PC-9 (cell line): Measurements from ENCODE around the gene BCL2L13. TPM values are rescaled to one million over a fixed set of nuclear protein-coding genes. Genes with fewer than 3 reads are reported as not detected.

Experiments
- BruUV-seq: library from RNA; stranded (reverse); fragments of 400-500 nt; replicated peaks from 2 replicates; lab custom pipeline; 2021; lab: Mats Ljungman, UMichigan
- CTCF ChIA-PET: fragments of 300-600 bp; sonication (Branson Sonifier 250); formaldehyde crosslinking; loops from one replicate; lab custom pipeline; 2022; ENCODE audit warnings: antibody characterized with exemption; lab: Charles Lee
- POLR2A ChIA-PET: fragments of 300-600 bp; sonication (Branson Sonifier 250); formaldehyde crosslinking; loops from one replicate; lab custom pipeline; 2022; ENCODE audit warnings: antibody characterized with exemption; ENCODE audit not compliant: unreplicated experiment; lab: Charles Lee
- DNase-seq, 2 experiments: peaks; one replicate each; pipeline versions ENCODE4 v3.0.0 to v3.0.0-alpha.2; 2015 to 2022; ENCODE audit warnings: mixed read lengths in 1 of 2
- H2AFZ ChIP-seq: fragments of 200-600 bp; sonication (generic); 2 replicates; pipeline ENCODE4 v1.8.1; 2017; ENCODE audit warnings: antibody characterized with exemption
- H3F3A ChIP-seq: fragments of 200-600 bp; sonication (generic); 2 replicates; pipeline ENCODE4 v1.8.1; 2017; ENCODE audit warnings: antibody characterized with exemption, mild to moderate bottlenecking, low read depth; ENCODE audit not compliant: insufficient read depth
- H3K27ac ChIP-seq: fragments of 200-600 bp; sonication (generic); 2 replicates; pipeline ENCODE4 v1.6.1; 2016; ENCODE audit warnings: mixed run types
- H3K27me3 ChIP-seq: fragments of 200-600 bp; sonication (generic); 2 replicates; pipeline ENCODE4 v1.6.1; 2016; ENCODE audit warnings: low read depth, mixed run types; ENCODE audit not compliant: insufficient read depth
- H3K36me3 ChIP-seq: fragments of 200-600 bp; sonication (generic); 2 replicates; pipeline ENCODE4 v1.6.1; 2016; ENCODE audit warnings: low read depth, mixed run types
- H3K4me1 ChIP-seq: fragments of 200-600 bp; sonication (generic); replicated peaks from 2 replicates; pipeline ENCODE4 v1.6.1; 2016; ENCODE audit warnings: mixed run types; ENCODE audit not compliant: insufficient read depth
- H3K4me2 ChIP-seq: fragments of 200-600 bp; sonication (generic); 2 replicates; pipeline ENCODE4 v1.6.1; 2017; ENCODE audit warnings: mixed run types
- H3K4me3 ChIP-seq: fragments of 200-600 bp; sonication (generic); 2 replicates; pipeline ENCODE4 v1.6.1; 2016; ENCODE audit warnings: mixed run types
- H3K79me2 ChIP-seq: fragments of 200-600 bp; sonication (generic); 2 replicates; pipeline ENCODE4 v1.6.1; 2017; ENCODE audit warnings: low read depth, mixed run types
- H3K9me2 ChIP-seq: fragments of 200-600 bp; sonication (generic); 2 replicates; pipeline ENCODE4 v1.8.1; 2017; ENCODE audit warnings: mild to moderate bottlenecking; ENCODE audit not compliant: insufficient read depth
- H3K9me3 ChIP-seq: fragments of 200-600 bp; sonication (generic); 2 replicates; pipeline ENCODE4 v1.8.1; 2016; ENCODE audit warnings: low read depth; ENCODE audit not compliant: insufficient read depth
- H4K20me1 ChIP-seq: fragments of 200-600 bp; sonication (generic); 2 replicates; pipeline ENCODE4 v1.8.1; 2017; ENCODE audit not compliant: insufficient read depth
- EZH2 ChIP-seq: fragments of 200-600 bp; sonication (generic); IDR thresholded peaks from 2 replicates; pipeline ENCODE4 v1.8.0; 2017; ENCODE audit warnings: antibody characterized with exemption, low read depth
- intact Hi-C: fragments of 100-400 bp; cut with micrococcal nuclease; formaldehyde crosslinking; loops from one replicate; pipeline ENCODE4 v1.10.0; 2022; ENCODE audit not compliant: unreplicated experiment
- total RNA-seq: library from RNA; stranded (reverse); gene quantifications from 2 replicates; pipeline ENCODE4 v1.2.3, GENCODE V29; 2021
- TF ChIP-seq, protein P1 (sequence below): fragments of 200-600 bp; sonication (generic); conservative IDR thresholded peaks from 2 replicates; pipeline ENCODE4 v1.6.1; 2017; ENCODE audit warnings: mixed run types, antibody characterized with exemption, mild to moderate bottlenecking, moderate library complexity

The BCL2L13 gene
- total RNA-seq, 1 experiment from 2014 or later, result 43.1 TPM

DNA sequence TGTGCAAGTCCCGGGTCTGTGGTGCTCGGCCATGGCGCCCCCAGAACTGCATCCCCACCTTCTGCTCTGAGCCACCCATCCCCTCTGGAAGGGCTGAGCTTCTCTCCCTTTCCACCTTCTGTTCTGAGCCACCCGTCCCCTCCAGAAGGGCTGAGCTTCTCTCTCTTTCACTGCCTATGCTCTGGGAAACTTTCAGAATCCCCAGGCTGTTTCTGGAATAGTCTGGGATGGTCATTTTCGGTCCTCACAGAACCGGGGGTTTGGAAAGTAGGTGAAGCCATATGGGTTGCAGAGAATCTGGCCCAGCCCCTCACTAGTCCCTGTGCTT is 139.1 kb downstream of the BCL2L13 start:
- H3K4me3 ChIP-seq, result no peak overlapping the region
- H2AFZ ChIP-seq, result no peak overlapping the region
- H3K36me3 ChIP-seq, result no peaks in the 10 kb centered on the region
- no peaks in the 10 kb centered on the region for H3F3A ChIP-seq
- DNase-seq, result no peak
- ChIA-PET CTCF (interaction anchor here (0.6 kb wide), 1 partner anchor 174 kb away, joined by 5 read pairs; no protein-coding TSS in a partner anchor), POLR2A (no interaction called here)
- no TSS peak for BruUV-seq
- intact Hi-C loops, result no loop called here
- H3K4me1 ChIP-seq, result peaks cover 20% of the 10 kb centered on the region
- no peaks in the 10 kb centered on the region for H3K9me3 ChIP-seq
- no peak for TF ChIP-seq EZH2
- TF ChIP-seq, protein P1, sequence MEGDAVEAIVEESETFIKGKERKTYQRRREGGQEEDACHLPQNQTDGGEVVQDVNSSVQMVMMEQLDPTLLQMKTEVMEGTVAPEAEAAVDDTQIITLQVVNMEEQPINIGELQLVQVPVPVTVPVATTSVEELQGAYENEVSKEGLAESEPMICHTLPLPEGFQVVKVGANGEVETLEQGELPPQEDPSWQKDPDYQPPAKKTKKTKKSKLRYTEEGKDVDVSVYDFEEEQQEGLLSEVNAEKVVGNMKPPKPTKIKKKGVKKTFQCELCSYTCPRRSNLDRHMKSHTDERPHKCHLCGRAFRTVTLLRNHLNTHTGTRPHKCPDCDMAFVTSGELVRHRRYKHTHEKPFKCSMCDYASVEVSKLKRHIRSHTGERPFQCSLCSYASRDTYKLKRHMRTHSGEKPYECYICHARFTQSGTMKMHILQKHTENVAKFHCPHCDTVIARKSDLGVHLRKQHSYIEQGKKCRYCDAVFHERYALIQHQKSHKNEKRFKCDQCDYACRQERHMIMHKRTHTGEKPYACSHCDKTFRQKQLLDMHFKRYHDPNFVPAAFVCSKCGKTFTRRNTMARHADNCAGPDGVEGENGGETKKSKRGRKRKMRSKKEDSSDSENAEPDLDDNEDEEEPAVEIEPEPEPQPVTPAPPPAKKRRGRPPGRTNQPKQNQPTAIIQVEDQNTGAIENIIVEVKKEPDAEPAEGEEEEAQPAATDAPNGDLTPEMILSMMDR, result no peak
- no peak overlapping the region for H3K27ac ChIP-seq
- H4K20me1 ChIP-seq, result peaks cover 4% of the 10 kb centered on the region
- H3K79me2 ChIP-seq, result peaks cover 10% of the 10 kb centered on the region
- no peaks in the 10 kb centered on the region for H3K9me2 ChIP-seq
- H3K4me2 ChIP-seq, result no peak overlapping the region
- no peaks in the 10 kb centered on the region for H3K27me3 ChIP-seq

DNA sequence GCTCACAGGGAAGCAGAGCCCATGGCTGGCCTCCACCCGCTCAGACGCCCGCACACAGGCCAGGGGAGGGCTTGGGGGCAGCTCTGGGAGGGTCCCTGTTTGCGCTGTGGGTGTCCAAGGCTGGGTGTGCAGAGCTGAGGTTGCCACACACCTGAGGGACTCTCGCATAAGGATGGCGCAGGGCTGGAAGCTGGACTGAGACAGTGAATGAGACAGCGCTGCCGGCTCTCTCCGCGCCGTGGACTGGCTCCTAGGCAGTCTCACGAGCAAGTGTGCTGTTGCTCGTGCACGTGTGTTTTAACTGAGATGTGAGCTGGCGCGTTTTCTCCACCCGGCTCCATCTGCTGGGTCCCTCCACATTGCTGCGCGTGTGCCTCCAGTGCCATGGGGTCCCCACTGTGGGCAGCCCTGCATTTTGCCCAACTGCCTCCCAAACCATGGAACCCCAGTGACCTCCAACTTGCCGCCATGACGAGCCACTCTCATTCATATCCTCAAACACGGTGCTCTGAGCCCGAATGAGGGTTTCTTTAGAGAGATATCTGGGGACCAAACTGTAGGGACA is 139.9 kb downstream of the BCL2L13 start:
- Histone ChIP-seq H3K9me3 (no peaks in the 10 kb centered on the region), H3K36me3 (no peaks in the 10 kb centered on the region), H2AFZ (no peak overlapping the region), H3K27me3 (no peaks in the 10 kb centered on the region), H3K4me2 (no peak overlapping the region), H3F3A (no peaks in the 10 kb centered on the region), H3K79me2 (0 out of 2 replicates have a peak, but pooled peaks cover 2% of the 10 kb centered on the region), H3K9me2 (no peaks in the 10 kb centered on the region), H3K4me1 (peaks cover 16% of the 10 kb centered on the region), H3K4me3 (no peak overlapping the region), H3K27ac (no peak overlapping the region), H4K20me1 (no peaks in the 10 kb centered on the region)
- intact Hi-C loops, result no loop called here
- TF ChIP-seq, protein P1, result no peak
- TF ChIP-seq EZH2, result no peak
- no TSS peak for BruUV-seq
- ChIA-PET CTCF (no interaction called here), POLR2A (no interaction called here)
- DNase-seq, result no peak

DNA sequence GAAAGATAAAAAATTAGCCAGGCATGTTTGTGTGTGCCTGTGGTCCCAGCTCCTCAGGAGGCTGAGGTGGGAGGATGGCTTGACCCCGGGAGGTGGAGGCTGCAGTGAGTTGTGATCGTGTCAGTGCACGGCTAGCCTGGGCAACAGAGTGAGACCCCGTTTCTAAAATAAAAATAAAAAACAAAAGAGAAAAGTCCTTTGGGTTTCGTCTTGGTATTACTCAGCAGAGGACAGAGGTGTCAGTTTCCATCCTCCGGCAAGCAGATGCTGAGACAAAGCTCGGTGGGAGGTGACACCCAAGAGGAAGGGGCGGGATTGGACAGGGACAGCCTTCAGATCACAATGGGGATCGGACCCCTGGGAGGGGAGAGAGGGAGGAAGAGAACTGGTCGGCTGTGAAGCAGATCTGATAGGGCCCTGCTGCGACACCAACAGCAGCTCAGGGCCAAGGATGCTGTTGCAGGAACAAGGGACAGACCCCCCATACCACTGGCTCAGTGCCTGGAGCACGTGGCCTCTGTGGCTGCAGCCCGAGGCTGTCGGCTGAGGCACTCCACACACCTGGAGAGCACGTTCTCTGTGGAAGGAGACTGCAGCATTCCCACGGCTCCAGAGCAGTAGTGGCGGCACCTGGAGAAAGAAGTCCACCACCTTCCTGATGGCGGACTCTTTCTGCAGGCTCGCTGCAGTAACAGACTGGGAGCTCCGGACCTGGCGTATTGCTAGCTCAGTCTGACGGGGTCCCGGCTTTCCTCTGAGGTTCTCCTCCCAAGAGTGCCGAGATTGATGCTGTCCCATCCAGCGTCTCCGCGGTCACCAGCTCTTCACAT is 140.9 kb downstream of the BCL2L13 start:
- no peak for TF ChIP-seq EZH2
- TF ChIP-seq, protein P1, result no peak
- no TSS peak for BruUV-seq
- no peak overlapping the region for H3K4me3 ChIP-seq
- no peaks in the 10 kb centered on the region for H3K27me3 ChIP-seq
- intact Hi-C loops, result no loop called here
- no peaks in the 10 kb centered on the region for H3K36me3 ChIP-seq
- no peaks in the 10 kb centered on the region for H3F3A ChIP-seq
- H4K20me1 ChIP-seq, result no peaks in the 10 kb centered on the region
- DNase-seq, result no peak
- no peak overlapping the region for H2AFZ ChIP-seq
- CTCF ChIA-PET, result no interaction called here
- no peaks in the 10 kb centered on the region for H3K9me3 ChIP-seq
- POLR2A ChIA-PET, result no interaction called here
- H3K27ac ChIP-seq, result no peak overlapping the region
- peaks cover 16% of the 10 kb centered on the region for H3K4me1 ChIP-seq
- no peak overlapping the region for H3K4me2 ChIP-seq
- H3K79me2 ChIP-seq, result no peaks in the 10 kb centered on the region
- H3K9me2 ChIP-seq, result no peaks in the 10 kb centered on the region
